ENCODE results near the gene CAV1.

Gene CAV1

DNA sequence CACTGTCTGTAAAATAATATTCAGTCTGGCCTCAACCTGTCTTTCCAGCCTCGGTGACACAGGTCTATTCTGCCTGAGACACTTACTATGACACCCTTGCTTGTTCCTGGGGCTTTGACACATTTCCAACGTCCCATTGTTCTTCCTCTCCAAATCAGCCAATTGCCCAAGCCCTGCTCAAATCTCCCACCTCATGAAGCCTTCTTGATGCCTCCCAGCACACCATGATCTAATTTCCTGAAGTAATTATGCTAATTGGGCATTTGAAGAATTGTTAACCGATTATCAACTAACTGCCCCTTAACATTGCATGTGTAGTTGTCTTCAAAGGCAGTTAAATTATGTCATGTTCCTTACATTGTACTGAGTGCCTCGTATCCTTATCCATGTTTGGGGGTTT, 33.1 kb downstream of the CAV1 start:
- DNase-seq (ENCODE audit: low read depth in 2 of 2), result no peak

DNA sequence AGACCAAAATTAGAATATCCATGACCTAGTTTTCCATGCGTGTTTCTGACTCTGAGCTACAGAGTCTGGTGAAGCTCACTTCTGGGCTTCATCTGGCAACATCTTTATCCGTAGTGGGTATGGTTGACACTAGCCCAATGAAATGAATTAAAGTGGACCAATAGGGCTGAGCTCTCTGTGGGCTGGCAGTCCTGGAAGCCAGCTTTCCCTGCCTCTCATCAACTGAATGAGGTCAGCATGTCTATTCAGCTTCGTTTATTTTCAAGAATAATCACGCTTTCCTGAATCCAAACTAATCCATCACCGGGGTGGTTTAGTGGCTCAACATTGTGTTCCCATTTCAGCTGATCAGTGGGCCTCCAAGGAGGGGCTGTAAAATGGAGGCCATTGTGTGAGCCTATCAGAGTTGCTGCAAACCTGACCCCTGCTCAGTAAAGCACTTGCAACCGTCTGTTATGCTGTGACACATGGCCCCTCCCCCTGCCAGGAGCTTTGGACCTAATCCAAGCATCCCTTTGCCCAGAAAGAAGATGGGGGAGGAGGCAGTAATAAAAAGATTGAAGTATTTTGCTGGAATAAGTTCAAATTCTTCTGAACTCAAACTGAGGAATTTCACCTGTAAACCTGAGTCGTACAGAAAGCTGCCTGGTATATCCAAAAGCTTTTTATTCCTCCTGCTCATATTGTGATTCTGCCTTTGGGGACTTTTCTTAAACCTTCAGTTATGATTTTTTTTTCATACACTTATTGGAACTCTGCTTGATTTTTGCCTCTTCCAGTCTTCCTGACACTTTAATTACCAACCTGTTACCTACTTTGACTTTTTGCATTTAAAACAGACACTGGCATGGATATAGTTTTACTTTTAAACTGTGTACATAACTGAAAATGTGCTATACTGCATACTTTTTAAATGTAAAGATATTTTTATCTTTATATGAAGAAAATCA, 35.5 kb downstream of the CAV1 start:
- DNase-seq (ENCODE audit: low read depth in 2 of 2), result no peak

DNA sequence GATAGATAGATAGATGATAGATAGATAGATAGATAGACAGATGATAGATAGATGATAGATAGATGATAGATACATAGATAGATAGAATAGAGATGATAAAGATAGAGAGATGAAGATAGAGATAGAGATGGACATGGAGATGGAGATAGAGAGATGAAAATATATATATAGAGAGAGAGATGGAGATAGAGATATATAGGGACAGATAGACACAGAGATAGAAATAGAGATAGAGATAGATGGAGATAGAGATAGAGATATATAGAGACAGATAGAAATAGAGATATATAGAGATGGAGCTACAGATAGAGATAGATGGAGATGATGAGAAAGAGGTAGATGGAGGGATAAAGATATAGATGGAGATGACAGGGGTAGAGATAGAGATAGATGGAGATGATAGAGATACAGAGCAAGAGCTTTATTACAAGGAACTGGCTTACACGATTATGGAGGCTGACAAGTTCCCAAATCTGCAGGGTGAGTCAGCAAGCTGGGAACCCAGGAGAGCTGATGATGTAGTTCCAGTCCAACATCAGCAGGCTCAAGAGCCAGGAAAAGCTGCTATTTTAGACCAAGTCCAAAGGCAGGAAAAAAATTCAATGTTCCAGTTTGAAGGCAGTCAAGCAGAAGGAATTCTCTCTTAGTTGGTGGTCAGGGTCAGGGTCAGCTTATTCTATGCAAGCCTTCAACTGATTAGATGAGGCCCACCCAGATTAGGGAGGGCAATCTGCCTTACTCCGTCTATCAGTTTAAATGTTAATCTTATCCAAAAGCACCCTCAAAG, 37.1 kb downstream of the CAV1 start:
- DNase-seq (ENCODE audit: low read depth in 2 of 2), result no peak

- DNase-seq (ENCODE audit: low read depth in 2 of 2), result no peak
Measured at GRCh38 chr7:116562529-116563121, 37.8 kb downstream of the CAV1 start.

- DNase-seq (ENCODE audit: low read depth in 2 of 2), result no peak
Measured at GRCh38 chr7:116565981-116566380, 41.1 kb downstream of the CAV1 start.

DNA sequence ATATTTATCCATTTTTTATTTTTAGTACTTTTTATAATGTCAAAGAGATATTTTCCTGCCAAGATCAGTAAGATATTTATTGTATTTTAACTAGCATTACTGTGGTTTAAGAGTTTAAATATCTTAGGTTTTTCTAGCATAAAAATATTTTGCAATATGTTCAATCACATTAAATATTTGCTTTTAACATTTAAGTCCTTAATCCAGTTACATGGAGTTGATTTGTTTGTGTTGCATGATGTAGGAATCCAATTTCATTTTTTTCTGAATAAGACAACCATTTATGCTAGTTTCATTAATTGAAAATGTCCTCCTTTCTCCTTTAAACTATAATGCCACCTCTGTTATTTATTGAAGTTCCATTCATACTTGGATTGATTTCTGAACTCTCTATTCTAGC, 41.8 kb downstream of the CAV1 start:
- DNase-seq (ENCODE audit: low read depth in 2 of 2), result no peak

GRCh38 chr7:116569737-116570136, 44.9 kb downstream of the CAV1 start:
- no peak for DNase-seq (ENCODE audit: low read depth in 2 of 2)

GRCh38 chr7:116570306-116570705, 45.5 kb downstream of the CAV1 start:
- no peak for DNase-seq (ENCODE audit: low read depth in 2 of 2)

GRCh38 chr7:116571037-116571436, 46.2 kb downstream of the CAV1 start:
- DNase-seq (ENCODE audit: low read depth in 2 of 2), result no peak

DNA sequence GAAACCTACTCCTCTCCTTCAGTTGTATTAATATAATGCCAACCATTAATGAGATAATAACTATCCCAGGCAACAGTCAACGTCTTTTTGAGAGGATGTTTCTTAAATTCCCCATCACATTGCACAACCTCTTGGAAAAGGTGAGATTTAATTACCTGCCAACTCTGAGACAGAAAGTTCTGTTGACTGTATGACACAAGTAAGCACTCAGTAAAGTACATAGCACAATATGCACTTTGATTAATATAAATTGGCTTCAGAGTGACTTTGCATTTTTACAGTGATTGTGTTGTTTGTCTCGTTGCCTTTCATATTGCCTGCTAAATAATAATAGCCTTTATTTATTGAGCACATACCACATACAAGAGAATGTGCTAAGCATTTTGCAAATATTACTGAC, 46.7 kb downstream of the CAV1 start:
- DNase-seq (ENCODE audit: low read depth in 2 of 2), result no peak

- DNase-seq (ENCODE audit: low read depth in 2 of 2), result no peak
Measured at GRCh38 chr7:116572036-116572435, 47.2 kb downstream of the CAV1 start.

DNA sequence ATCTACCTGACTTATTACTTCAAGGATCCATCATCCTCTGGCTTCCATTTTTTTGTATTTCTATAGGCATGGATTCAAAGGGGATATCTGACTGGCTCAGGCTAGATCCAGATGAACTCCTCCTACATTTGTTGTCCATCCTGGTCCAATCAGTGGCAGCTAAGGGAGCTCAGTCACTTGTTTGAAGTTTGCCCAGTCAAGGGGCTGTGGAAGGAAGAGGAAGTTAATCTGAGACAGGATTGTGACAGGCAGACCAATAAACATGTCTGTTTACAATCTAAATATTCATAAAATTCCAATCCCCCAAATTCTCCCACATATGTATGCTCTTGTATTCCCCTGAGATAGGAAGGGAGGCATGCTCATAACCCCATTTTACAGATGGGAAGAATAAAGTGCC, 48.7 kb downstream of the CAV1 start:
- no peak for DNase-seq (ENCODE audit: low read depth in 2 of 2)

DNA sequence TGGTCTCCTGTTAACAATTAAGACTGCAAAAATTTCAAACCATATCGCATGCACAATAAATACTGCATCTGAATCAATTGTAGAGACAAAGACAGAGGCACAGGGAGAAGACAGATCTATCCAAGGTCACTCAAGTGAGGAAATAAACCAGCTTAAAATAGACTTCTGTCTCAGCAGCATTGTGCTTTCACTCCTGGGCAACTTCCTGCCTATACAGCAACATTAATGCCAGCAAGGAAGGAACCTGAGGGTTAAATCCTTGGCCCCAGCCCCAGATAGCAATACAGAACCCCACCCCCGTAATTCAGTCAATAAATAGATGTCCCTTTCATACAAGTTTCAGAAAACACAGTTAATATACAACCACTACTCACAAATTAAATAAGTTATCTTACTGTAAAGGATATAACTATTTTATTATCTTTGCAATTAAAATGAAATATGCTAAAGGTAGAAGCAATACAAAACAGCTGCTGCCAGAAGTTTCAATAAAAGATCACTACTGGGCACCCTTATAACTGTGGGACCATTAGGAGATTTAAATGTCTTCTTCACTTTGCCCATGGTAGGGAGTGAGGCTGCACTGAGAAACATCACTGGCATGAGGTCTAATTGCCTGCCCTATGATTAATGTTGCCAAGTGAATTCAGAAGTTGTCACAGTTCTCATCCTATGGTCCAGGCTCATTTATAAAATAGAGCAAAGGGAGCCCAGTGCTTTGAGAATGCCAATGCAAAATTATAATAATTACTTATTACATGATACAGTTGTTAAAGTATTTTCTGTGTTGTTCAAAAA, 49.4 kb downstream of the CAV1 start:
- no peak for DNase-seq (ENCODE audit: low read depth in 2 of 2)

DNA sequence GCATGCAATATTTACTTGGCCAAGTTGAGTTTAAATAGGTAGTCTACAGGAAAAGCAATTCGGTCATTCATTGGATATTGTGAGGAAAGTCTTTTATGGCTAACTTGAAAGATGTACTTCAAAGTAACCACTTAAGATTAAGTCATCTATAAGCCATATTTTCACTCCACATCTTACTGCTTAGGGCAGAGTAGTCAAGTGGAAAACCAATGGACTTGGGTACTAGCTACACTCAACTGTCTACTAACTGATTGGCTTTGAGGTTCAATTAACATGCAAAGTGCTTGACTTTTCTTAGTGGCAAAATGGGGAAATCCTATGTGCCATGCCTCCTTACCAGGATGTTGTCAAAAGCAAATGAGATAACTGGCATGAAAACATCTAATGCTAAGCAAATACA, 51.0 kb downstream of the CAV1 start:
- DNase-seq (ENCODE audit: low read depth in 2 of 2), result no peak

GRCh38 chr7:116576350-116577319, 51.8 kb downstream of the CAV1 start:
- no peak for DNase-seq (ENCODE audit: low read depth in 2 of 2)

GRCh38 chr7:116577320-116577871, 52.6 kb downstream of the CAV1 start:
- DNase-seq (ENCODE audit: low read depth in 2 of 2), result no peak

DNA sequence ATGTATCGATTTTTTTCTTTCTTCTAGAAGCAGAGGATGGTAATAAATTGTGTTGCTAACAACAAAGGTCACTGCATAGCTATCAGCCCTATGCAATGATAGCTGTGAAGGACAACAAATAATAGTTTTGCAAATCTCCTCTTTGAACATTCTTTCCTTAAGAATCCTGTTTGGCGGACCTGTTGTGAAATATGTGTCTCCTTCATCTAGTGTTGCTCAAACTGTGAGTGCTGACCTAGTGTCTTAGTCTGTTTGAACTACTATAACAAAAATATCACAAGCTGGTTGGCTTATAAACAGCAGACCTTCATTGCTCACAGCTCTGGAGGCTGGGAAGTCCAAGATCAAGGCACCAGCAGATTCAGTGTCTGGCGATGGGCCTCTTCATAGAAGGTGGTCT, 53.7 kb downstream of the CAV1 start:
- DNase-seq (ENCODE audit: low read depth in 2 of 2), result no peak

GRCh38 chr7:116579322-116579721, 54.5 kb downstream of the CAV1 start:
- no peak for DNase-seq (ENCODE audit: low read depth in 2 of 2)

DNA sequence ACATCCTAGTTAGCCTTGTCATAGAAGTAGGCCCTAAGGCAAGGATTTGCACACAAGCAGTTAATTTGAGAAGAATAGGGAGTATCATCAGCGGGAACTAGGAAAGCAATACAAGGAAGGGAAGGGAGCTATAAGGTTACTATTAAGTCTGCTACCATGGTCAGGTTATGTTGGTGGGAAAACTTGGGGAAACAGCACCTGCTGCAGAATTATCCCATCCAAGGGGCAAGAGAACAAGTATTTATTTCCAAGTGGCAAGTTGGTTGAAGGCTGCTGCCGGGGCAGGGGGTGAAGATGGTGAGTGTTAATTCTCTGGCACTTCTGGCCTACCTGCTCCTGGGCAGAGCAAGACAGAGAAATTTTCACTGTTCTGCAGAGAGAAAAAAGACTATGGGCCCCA, 55.0 kb downstream of the CAV1 start:
- no peak for DNase-seq (ENCODE audit: low read depth in 2 of 2)

DNA sequence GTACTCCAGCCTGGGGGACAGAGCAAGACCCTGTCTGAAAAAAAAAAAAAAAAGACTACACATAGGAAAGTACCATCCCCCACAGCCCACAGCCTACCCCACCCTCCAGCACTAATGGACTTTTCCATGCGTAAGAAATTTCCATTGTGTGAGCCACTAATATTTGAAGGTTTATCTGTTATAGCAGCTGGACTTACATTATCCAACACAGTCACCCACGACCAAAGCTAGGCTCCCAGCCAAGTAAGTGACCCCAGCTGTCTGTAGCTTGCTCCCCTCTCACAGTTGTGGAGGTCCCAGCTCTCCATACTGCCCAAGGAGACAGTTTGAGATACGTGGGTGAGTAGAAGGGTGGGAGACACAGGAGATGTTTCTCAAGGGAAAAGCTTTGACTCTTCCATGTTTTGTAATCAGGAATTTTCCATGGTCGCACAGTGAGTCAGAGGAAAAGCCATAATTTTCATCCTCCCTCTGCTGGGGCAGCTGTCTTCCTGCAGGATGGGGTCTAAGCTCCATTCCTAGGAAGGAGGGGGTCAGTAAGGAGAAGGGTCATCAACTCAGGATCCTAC, 57.4 kb downstream of the CAV1 start:
- no peak for DNase-seq (ENCODE audit: low read depth in 2 of 2)
